Measurements from ENCODE around the gene B3GAT1.

GRCh38 chr11:134371436-134372185 lies 40.4 kb downstream of the B3GAT1 start:
- TF ChIP-seq CTCF (IDR thresholded peaks at IDR 0.05; ENCODE audit: insufficient read depth, low read length) = no peak
- TF ChIP-seq POLR2AphosphoS5 (IDR thresholded peaks at IDR 0.05; ENCODE audit: low read depth) = no peak
- TF ChIP-seq REST (IDR thresholded peaks at IDR 0.05; ENCODE audit: insufficient replicate concordance, low read depth) = no peak

Data from HL-60 (cell line).